Endothelial cell of umbilical vein (primary cell): Measurements from ENCODE around the gene NPPB. TPM values are rescaled to one million over a fixed set of nuclear protein-coding genes. Genes with fewer than 3 reads are reported as not detected.

Experiments
- BruUV-seq: library from RNA; stranded (reverse); fragments of 400-500 nt; replicated peaks from 2 replicates; lab custom pipeline; 2021; lab: Mats Ljungman, UMichigan
- CTCF ChIA-PET: fragments of 300-600, 350-600 bp; sonication (Branson Sonifier 250); formaldehyde crosslinking; loops from one replicate; lab custom pipeline; 2021; ENCODE audit warnings: antibody characterized with exemption, inconsistent platforms; lab: Charles Lee
- POLR2A ChIA-PET: fragments of 300-600, 350-600 bp; sonication (Branson Sonifier 250); formaldehyde crosslinking; loops from one replicate; lab custom pipeline; 2021; ENCODE audit warnings: antibody characterized with exemption, inconsistent platforms; lab: Charles Lee
- DNase-seq: peaks from one replicate; pipeline ENCODE4 v3.0.0-alpha.2; 2011; ENCODE audit warnings: low read depth, low spot score
- FAIRE-seq: peaks from 2 replicates; lab custom pipeline; 2011; peaks lifted over from hg19 to GRCh38; lab: Jason Lieb, UNC
- H2AFZ ChIP-seq: 2 replicates; pipeline ENCODE4 v1.6.0; 2012; ENCODE audit warnings: low read depth, low read length, control low read depth, inconsistent platforms
- H3K27ac ChIP-seq: 2 replicates; pipeline ENCODE4 v1.5.1; 2011; ENCODE audit warnings: low read depth, mild to moderate bottlenecking, control low read depth, low read length, moderate library complexity; ENCODE audit not compliant: insufficient read depth
- H3K27me3 ChIP-seq, 2 experiments: 2 replicates each; pipeline versions ENCODE4 v1.6.0 to v1.6.1; 2011; ENCODE audit warnings: low read length in 2 of 2, mixed read lengths in 1 of 2; ENCODE audit not compliant: control insufficient read depth in 2 of 2, insufficient read depth in 2 of 2
- H3K36me3 ChIP-seq, 2 experiments: 2 replicates in 1 of 2; 3 replicates in 1 of 2; pipeline ENCODE4 v1.5.1; 2011; ENCODE audit warnings: low read length in 2 of 2, mild to moderate bottlenecking in 1 of 2, moderate library complexity in 1 of 2; ENCODE audit not compliant: control insufficient read depth in 2 of 2, insufficient read depth in 2 of 2; ENCODE audit errors: extremely low read depth in 1 of 2
- H3K4me1 ChIP-seq: 3 replicates; pipeline ENCODE4 v1.5.1; 2011; ENCODE audit warnings: mild to moderate bottlenecking, low read length; ENCODE audit not compliant: control insufficient read depth, insufficient read depth; ENCODE audit errors: extremely low read depth
- H3K4me2 ChIP-seq: 2 replicates; pipeline ENCODE4 v1.6.1; 2011; ENCODE audit warnings: low read length, control low read depth, mixed read lengths; ENCODE audit not compliant: insufficient read depth
- H3K4me3 ChIP-seq, 3 experiments: fragments of 200-600 bp in 1 of 3; sonication (generic), shearing (Covaris generic) in 1 of 3; replicated peaks in 1 of 3; 2 replicates each; pipeline ENCODE4 v1.5.1; 2011 to 2016; ENCODE audit warnings: control low read depth in 3 of 3, low read length in 3 of 3, mild to moderate bottlenecking in 2 of 3, inconsistent platforms in 1 of 3, low read depth in 1 of 3, moderate library complexity in 1 of 3; ENCODE audit not compliant: insufficient read depth in 1 of 3
- H3K79me2 ChIP-seq: 2 replicates; pipeline ENCODE4 v1.6.0; 2012; ENCODE audit warnings: low read length, inconsistent platforms; ENCODE audit not compliant: control insufficient read depth, insufficient read depth
- H3K9ac ChIP-seq: replicated peaks from 2 replicates; pipeline ENCODE3; 2011; ENCODE audit warnings: low read length, control low read depth; ENCODE audit not compliant: insufficient read depth; ENCODE audit errors: extremely low read depth
- H3K9me1 ChIP-seq: replicated peaks from 3 replicates; pipeline ENCODE4 v1.6.0; 2011; ENCODE audit warnings: mild to moderate bottlenecking, low read length; ENCODE audit not compliant: control insufficient read depth, insufficient read depth; ENCODE audit errors: extremely low read depth
- H3K9me3 ChIP-seq: replicated peaks from 2 replicates; pipeline ENCODE4 v1.5.1; 2012; ENCODE audit warnings: low read length, inconsistent platforms; ENCODE audit not compliant: control insufficient read depth, insufficient read depth
- H4K20me1 ChIP-seq: replicated peaks from 2 replicates; pipeline ENCODE3; 2011; ENCODE audit warnings: mild to moderate bottlenecking, low read length; ENCODE audit not compliant: control insufficient read depth, insufficient read depth; ENCODE audit errors: extremely low read depth
- EZH2 ChIP-seq: IDR thresholded peaks from 2 replicates; pipeline ENCODE4 v1.6.1; 2012; ENCODE audit warnings: borderline replicate concordance, low read depth, mild to moderate bottlenecking, moderate library complexity, low read length, inconsistent platforms; ENCODE audit not compliant: severe bottlenecking
- FOS ChIP-seq: IDR thresholded peaks from 2 replicates; pipeline ENCODE4 v1.6.1; 2011; ENCODE audit warnings: mild to moderate bottlenecking, low read length, moderate library complexity, borderline replicate concordance; ENCODE audit not compliant: insufficient read depth
- GATA2 ChIP-seq: IDR thresholded peaks from 2 replicates; pipeline ENCODE4 v1.7.0; 2011; ENCODE audit warnings: low read depth, mild to moderate bottlenecking, moderate library complexity, mixed read lengths, low read length; ENCODE audit not compliant: insufficient read length, insufficient read depth
- JUN ChIP-seq: IDR thresholded peaks from 2 replicates; pipeline ENCODE4 v1.6.1; 2011; ENCODE audit warnings: borderline replicate concordance, low read depth; ENCODE audit not compliant: insufficient read length, insufficient read depth
- MYC ChIP-seq: IDR thresholded peaks from one replicate; pipeline ENCODE4 v1.6.1; 2011; ENCODE audit warnings: mild to moderate bottlenecking, low read depth, low read length
- POLR2A ChIP-seq: IDR thresholded peaks from 2 replicates; pipeline ENCODE4 v1.6.1; 2012; ENCODE audit warnings: low read depth, mild to moderate bottlenecking, control low read depth, low read length
- POLR2AphosphoS5 ChIP-seq: IDR thresholded peaks from 2 replicates; pipeline ENCODE4 v1.6.1; 2012; ENCODE audit warnings: low read depth, mild to moderate bottlenecking, control low read depth, low read length, moderate library complexity; ENCODE audit not compliant: insufficient read depth
- dilution Hi-C: fragments of 300-500 bp; cut with MboI; formaldehyde crosslinking; loops from one replicate; pipeline ENCODE4 v1.15.0; 2019; ENCODE audit warnings: low sequenced_read_pairs; ENCODE audit not compliant: extremely low pct_ligation_motif_present
- intact Hi-C: fragments of 100-400 bp; cut with micrococcal nuclease; formaldehyde crosslinking; loops from one replicate; pipeline ENCODE4 v1.10.0; 2022
- polyA plus RNA-seq, 4 experiments: library from polyadenylated mRNA; depleted of rRNA in 3 of 4; stranded (reverse) in 3 of 4; unstranded in 1 of 4; fragments of >200 nt; gene quantifications; 2 replicates each; pipeline versions ENCODE4 v1.2.1 to v1.2.3, GENCODE V29; 2011 to 2012; ENCODE audit warnings: missing spikeins in 1 of 4
- total RNA-seq: library from RNA; stranded (reverse); gene quantifications from 2 replicates; pipeline ENCODE4 v1.2.3, GENCODE V29; 2021
- TF ChIP-seq, protein P1 (sequence below): IDR thresholded peaks from 2 replicates; pipeline ENCODE4 v1.6.1; 2011; ENCODE audit not compliant: insufficient read depth, insufficient read length
- TF ChIP-seq, protein P2 (sequence below), 2 donors: IDR thresholded peaks; 1 replicate in 1 of 2; 2 replicates in 1 of 2; pipeline ENCODE4 v1.5.1; 2011; ENCODE audit warnings: low read length in 2 of 2, mild to moderate bottlenecking in 2 of 2, moderate library complexity in 2 of 2, control low read depth in 1 of 2, inconsistent platforms in 1 of 2, low read depth in 1 of 2; ENCODE audit not compliant: insufficient read depth in 1 of 2; ENCODE audit errors: extremely low read depth in 1 of 2

Gene NPPB
- total and polyA plus RNA-seq, 2 donors (not counting 3 experiments of a cell fraction or from before 2014, with no cell fraction given), result not detected

DNA sequence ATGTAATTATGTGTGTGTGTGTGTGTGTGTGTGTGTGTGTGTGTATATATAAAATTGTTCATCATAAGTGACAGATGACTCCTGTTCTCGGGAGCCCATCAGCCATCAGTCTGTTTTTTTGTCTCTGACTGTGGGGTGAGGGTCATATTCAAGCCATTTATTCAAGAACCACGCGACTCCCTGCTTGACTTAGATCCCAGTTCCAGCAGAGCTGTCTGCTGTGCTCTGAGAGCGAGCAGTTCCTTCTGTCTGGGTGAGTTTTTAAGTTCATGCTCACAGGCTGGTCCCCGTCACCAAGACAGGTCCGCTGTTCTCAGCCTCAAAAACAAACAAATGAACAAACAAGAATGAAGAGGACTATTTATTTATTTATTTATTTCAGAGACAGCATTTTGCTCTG, 18.3 kb upstream of the NPPB start:
- intact Hi-C loops, result no loop called here
- DNase-seq (no peak), FAIRE-seq (no peak)
- H3K9me1 ChIP-seq, result no peaks in the 10 kb centered on the region
- POLR2A ChIA-PET, result interaction anchor here (1.5 kb wide), 1 partner anchor 31 kb away, joined by 3 read pairs; no protein-coding TSS in a partner anchor
- no peak overlapping the region for H3K4me2 ChIP-seq
- H3K27me3 ChIP-seq, result no peaks in the 10 kb centered on the region
- H3K4me1 ChIP-seq, result no peaks in the 10 kb centered on the region
- H3K36me3 ChIP-seq, result no peaks in the 10 kb centered on the region
- H4K20me1 ChIP-seq, result no peaks in the 10 kb centered on the region
- H3K4me3 ChIP-seq, result no peak overlapping the region
- dilution Hi-C loops, result no loop called here
- H2AFZ ChIP-seq, result no peak overlapping the region
- no peaks in the 10 kb centered on the region for H3K79me2 ChIP-seq
- H3K9ac ChIP-seq, result no peak overlapping the region
- CTCF ChIA-PET, result interaction anchor here (1.7 kb wide), 1 partner anchor 39 kb away, joined by 4 read pairs; no protein-coding TSS in a partner anchor
- H3K9me3 ChIP-seq, result no peaks in the 10 kb centered on the region
- no peak overlapping the region for H3K27ac ChIP-seq
- TF ChIP-seq, protein P1, sequence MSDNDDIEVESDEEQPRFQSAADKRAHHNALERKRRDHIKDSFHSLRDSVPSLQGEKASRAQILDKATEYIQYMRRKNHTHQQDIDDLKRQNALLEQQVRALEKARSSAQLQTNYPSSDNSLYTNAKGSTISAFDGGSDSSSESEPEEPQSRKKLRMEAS, result no peak
- no peak for TF ChIP-seq POLR2A
- no peak for TF ChIP-seq MYC
- TF ChIP-seq, protein P2, sequence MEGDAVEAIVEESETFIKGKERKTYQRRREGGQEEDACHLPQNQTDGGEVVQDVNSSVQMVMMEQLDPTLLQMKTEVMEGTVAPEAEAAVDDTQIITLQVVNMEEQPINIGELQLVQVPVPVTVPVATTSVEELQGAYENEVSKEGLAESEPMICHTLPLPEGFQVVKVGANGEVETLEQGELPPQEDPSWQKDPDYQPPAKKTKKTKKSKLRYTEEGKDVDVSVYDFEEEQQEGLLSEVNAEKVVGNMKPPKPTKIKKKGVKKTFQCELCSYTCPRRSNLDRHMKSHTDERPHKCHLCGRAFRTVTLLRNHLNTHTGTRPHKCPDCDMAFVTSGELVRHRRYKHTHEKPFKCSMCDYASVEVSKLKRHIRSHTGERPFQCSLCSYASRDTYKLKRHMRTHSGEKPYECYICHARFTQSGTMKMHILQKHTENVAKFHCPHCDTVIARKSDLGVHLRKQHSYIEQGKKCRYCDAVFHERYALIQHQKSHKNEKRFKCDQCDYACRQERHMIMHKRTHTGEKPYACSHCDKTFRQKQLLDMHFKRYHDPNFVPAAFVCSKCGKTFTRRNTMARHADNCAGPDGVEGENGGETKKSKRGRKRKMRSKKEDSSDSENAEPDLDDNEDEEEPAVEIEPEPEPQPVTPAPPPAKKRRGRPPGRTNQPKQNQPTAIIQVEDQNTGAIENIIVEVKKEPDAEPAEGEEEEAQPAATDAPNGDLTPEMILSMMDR (IDR thresholded peaks at IDR 0.05; ENCODE audit: extremely low read depth in 1 of 2, insufficient read depth in 1 of 2, low read depth in 1 of 2, low read length in 2 of 2), result no peak
- TF ChIP-seq GATA2, result no peak
- TF ChIP-seq FOS, result no peak
- no peak for TF ChIP-seq EZH2
- no peak for TF ChIP-seq JUN
- no peak for TF ChIP-seq POLR2AphosphoS5
- no TSS peak for BruUV-seq
